ENCODE measurements around the gene DLEC1. TPM values are rescaled to one million over a fixed set of nuclear protein-coding genes. Genes with fewer than 3 reads are reported as not detected.
"Not testable (repeated sequence)": the region's sequence is repeated elsewhere in the genome, so short reads cannot be mapped to it uniquely, and the experiment has no call there.

DLEC1 gene
- total RNA-seq, 1 donor, result under 0.01 TPM

GRCh38 chr3:38051131-38051530, 12.1 kb downstream of the DLEC1 start:
- Histone ChIP-seq H3K9me3 (ENCODE audit: low read depth, low read length) (no peaks in the 10 kb centered on the region), H3K36me3 (ENCODE audit: insufficient read depth, low read length) (no peaks in the 10 kb centered on the region), H3K4me1 (ENCODE audit: insufficient read depth, low read length) (no peaks in the 10 kb centered on the region), H4K20me1 (ENCODE audit: insufficient read depth, low read length) (no peaks in the 10 kb centered on the region), H3K79me2 (ENCODE audit: insufficient read depth, low read length) (no peaks in the 10 kb centered on the region), H3K4me3 (ENCODE audit: insufficient read depth, low read length) (no peak overlapping the region), H3K27me3 (ENCODE audit: insufficient read depth, low read length) (peaks cover 2% of the 10 kb centered on the region), H3K4me2 (ENCODE audit: insufficient read depth, low read length) (no peak overlapping the region), H2AFZ (ENCODE audit: low read length) (no peak overlapping the region), H3K27ac (ENCODE audit: low read depth, low read length) (no peak overlapping the region)
- TF ChIP-seq, protein P1, sequence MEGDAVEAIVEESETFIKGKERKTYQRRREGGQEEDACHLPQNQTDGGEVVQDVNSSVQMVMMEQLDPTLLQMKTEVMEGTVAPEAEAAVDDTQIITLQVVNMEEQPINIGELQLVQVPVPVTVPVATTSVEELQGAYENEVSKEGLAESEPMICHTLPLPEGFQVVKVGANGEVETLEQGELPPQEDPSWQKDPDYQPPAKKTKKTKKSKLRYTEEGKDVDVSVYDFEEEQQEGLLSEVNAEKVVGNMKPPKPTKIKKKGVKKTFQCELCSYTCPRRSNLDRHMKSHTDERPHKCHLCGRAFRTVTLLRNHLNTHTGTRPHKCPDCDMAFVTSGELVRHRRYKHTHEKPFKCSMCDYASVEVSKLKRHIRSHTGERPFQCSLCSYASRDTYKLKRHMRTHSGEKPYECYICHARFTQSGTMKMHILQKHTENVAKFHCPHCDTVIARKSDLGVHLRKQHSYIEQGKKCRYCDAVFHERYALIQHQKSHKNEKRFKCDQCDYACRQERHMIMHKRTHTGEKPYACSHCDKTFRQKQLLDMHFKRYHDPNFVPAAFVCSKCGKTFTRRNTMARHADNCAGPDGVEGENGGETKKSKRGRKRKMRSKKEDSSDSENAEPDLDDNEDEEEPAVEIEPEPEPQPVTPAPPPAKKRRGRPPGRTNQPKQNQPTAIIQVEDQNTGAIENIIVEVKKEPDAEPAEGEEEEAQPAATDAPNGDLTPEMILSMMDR (IDR thresholded peaks at IDR 0.05; ENCODE audit: extremely low read depth, low read depth, low read length), result no peak
- DNase-seq (ENCODE audit: insufficient read length, low spot score, missing footprints), result no peak

DNA sequence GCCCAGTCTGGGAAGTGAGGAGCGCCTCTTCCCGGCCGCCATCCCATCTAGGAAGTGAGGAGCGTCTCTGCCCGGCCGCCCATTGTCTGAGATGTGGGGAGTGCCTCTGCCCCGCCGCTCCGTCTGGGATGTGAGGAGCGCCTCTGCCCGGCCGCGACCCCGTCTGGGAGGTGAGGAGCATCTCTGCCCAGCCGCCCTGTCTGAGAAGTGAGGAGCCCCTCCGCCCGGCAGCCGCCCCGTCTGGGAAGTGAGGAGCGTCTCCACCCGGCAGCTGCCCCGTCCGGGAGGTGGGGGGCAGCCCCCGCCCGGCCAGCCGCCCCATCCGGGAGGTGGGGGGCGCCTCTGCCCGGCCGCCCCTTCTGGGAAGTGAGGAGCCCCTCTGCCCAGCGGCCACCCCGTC, 14.3 kb downstream of the DLEC1 start:
- not testable (repeated sequence) for H3K27me3 ChIP-seq (ENCODE audit: insufficient read depth, low read length); H3K4me2 ChIP-seq (ENCODE audit: insufficient read depth, low read length); DNase-seq (ENCODE audit: insufficient read length, low spot score, missing footprints); H3K4me1 ChIP-seq (ENCODE audit: insufficient read depth, low read length); H4K20me1 ChIP-seq (ENCODE audit: insufficient read depth, low read length); H3K27ac ChIP-seq (ENCODE audit: low read depth, low read length); H2AFZ ChIP-seq (ENCODE audit: low read length); H3K36me3 ChIP-seq (ENCODE audit: insufficient read depth, low read length); H3K4me3 ChIP-seq (ENCODE audit: insufficient read depth, low read length); H3K79me2 ChIP-seq (ENCODE audit: insufficient read depth, low read length); H3K9me3 ChIP-seq (ENCODE audit: low read depth, low read length)

DNA sequence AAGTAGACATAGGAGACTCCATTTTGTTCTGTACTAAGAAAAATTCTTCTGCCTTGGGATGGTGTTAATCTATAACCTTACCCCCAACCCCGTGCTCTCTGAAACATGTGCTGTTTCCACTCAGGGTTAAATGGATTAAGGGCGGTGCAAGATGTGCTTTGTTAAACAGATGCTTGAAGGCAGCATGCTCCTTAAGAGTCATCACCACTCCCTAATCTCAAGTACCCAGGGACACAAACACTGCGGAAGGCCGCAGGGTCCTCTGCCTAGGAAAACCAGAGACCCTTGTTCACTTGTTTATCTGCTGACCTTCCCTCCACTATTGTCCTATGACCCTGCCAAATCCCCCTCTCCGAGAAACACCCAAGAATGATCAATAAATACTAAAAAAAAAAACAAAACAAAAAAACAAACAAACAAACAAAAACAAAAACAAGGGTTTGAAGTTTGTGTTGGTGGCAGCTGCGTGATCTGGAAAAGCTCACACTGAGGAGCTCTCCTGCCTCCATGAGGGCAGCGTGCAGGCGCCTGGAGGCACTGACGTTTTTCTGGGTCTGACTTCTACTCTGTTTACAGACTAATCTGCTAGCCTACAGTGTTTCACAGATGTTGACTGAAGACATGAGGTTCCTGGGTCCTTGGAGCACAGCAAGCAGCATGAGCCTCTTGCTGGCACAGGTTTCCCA, 14.9 kb downstream of the DLEC1 start:
- H4K20me1 ChIP-seq (ENCODE audit: insufficient read depth, low read length); H3K27ac ChIP-seq (ENCODE audit: low read depth, low read length); H2AFZ ChIP-seq (ENCODE audit: low read length); H3K9me3 ChIP-seq (ENCODE audit: low read depth, low read length); H3K27me3 ChIP-seq (ENCODE audit: insufficient read depth, low read length); H3K4me1 ChIP-seq (ENCODE audit: insufficient read depth, low read length); H3K36me3 ChIP-seq (ENCODE audit: insufficient read depth, low read length); H3K4me2 ChIP-seq (ENCODE audit: insufficient read depth, low read length); H3K79me2 ChIP-seq (ENCODE audit: insufficient read depth, low read length); H3K4me3 ChIP-seq (ENCODE audit: insufficient read depth, low read length): not testable (repeated sequence)
- peak; percentile 19 for DNase-seq (ENCODE audit: insufficient read length, low spot score, missing footprints)

DNA sequence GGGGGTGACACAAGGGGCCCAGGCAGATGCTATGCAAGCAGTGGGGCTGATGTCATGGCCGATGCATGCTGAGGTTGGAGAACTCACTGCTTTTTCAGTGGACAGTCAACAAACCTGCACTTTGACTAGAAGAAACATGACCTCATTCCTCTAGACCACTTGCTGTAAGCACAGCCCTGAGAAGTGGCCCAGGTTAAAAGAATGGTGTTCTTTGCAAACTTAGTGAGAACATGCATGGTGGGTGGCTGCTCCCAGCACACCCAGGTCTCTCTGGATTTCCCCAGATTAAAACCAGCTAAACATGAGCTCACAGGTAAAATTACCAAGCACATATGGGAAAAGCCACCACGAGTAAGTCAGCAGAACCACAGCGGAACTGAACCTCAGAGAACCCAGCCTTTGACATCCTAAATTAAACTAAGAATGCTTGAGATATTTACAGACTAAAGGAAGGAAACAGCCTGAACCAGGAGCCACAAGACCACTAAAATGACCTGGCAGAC, 15.5 kb downstream of the DLEC1 start:
- no peak overlapping the region for H3K4me2 ChIP-seq (ENCODE audit: insufficient read depth, low read length)
- H4K20me1 ChIP-seq (ENCODE audit: insufficient read depth, low read length), result no peaks in the 10 kb centered on the region
- H3K36me3 ChIP-seq (ENCODE audit: insufficient read depth, low read length), result no peaks in the 10 kb centered on the region
- no peak overlapping the region for H2AFZ ChIP-seq (ENCODE audit: low read length)
- DNase-seq (ENCODE audit: insufficient read length, low spot score, missing footprints), result no peak
- TF ChIP-seq, protein P1 (IDR thresholded peaks at IDR 0.05; ENCODE audit: extremely low read depth, low read depth, low read length), result no peak
- H3K79me2 ChIP-seq (ENCODE audit: insufficient read depth, low read length), result no peaks in the 10 kb centered on the region
- no peak overlapping the region for H3K4me3 ChIP-seq (ENCODE audit: insufficient read depth, low read length)
- no peak overlapping the region for H3K27ac ChIP-seq (ENCODE audit: low read depth, low read length)
- peaks cover 2% of the 10 kb centered on the region for H3K27me3 ChIP-seq (ENCODE audit: insufficient read depth, low read length)
- no peaks in the 10 kb centered on the region for H3K4me1 ChIP-seq (ENCODE audit: insufficient read depth, low read length)
- H3K9me3 ChIP-seq (ENCODE audit: low read depth, low read length), result no peaks in the 10 kb centered on the region

DNA sequence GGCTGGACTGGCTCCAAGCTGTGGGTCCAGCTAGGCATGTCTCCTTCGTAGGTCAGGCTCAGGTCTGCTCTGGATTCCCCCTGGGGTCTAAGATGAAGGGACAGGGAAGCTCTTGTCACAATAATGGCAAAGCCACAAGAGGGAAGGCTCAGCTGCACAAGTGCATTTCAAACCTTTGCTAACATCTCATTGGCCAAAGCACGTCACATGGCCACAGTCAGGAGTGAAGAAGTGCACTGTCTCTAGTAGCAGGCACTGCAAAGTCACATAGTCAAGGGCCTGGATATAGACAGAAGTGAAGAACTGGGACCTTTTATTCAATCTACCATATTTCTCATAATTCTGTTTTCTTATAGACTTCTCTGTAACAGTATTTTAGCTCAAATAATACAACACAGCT, 20.1 kb downstream of the DLEC1 start:
- Histone ChIP-seq H3K27ac (ENCODE audit: low read depth, low read length) (no peak overlapping the region), H3K4me2 (ENCODE audit: insufficient read depth, low read length) (no peak overlapping the region), H2AFZ (ENCODE audit: low read length) (no peak overlapping the region), H4K20me1 (ENCODE audit: insufficient read depth, low read length) (no peaks in the 10 kb centered on the region), H3K9me3 (ENCODE audit: low read depth, low read length) (no peaks in the 10 kb centered on the region), H3K4me1 (ENCODE audit: insufficient read depth, low read length) (no peaks in the 10 kb centered on the region), H3K27me3 (ENCODE audit: insufficient read depth, low read length) (peaks cover 6% of the 10 kb centered on the region), H3K4me3 (ENCODE audit: insufficient read depth, low read length) (no peak overlapping the region), H3K36me3 (ENCODE audit: insufficient read depth, low read length) (no peaks in the 10 kb centered on the region), H3K79me2 (ENCODE audit: insufficient read depth, low read length) (no peaks in the 10 kb centered on the region)
- TF ChIP-seq, protein P1 (IDR thresholded peaks at IDR 0.05; ENCODE audit: extremely low read depth, low read depth, low read length), result no peak
- no peak for DNase-seq (ENCODE audit: insufficient read length, low spot score, missing footprints)
